ENCODE measurements around the gene PTGFRN. TPM values are rescaled to one million over a fixed set of nuclear protein-coding genes. Genes with fewer than 3 reads are reported as not detected.
A peak's percentile ranks its signal among the peaks of the same experiment; 100 is the strongest.

PTGFRN gene
- total RNA-seq, 2 donors from 2014 or later = 41.6 to 43.2 TPM

- peak; percentile 14 for DNase-seq
- no peaks in the 10 kb centered on the region for H3K27me3 Mint-ChIP-seq (ENCODE audit: insufficient read depth)
- Histone ChIP-seq H3K4me3 (ENCODE audit: low read length) (no peak overlapping the region), H3K9me3 (ENCODE audit: control insufficient read depth, low read length) (no peaks in the 10 kb centered on the region), H3K27me3 (ENCODE audit: control insufficient read depth, insufficient read depth, low read length, poor library complexity, severe bottlenecking) (no peaks in the 10 kb centered on the region), H3K9ac (ENCODE audit: extremely low read depth, low read length, poor library complexity, severe bottlenecking) (no peak overlapping the region), H3K36me3 (ENCODE audit: control insufficient read depth, insufficient read depth, low read length) (no peaks in the 10 kb centered on the region), H3K27ac (ENCODE audit: low read depth, low read length) (no peak overlapping the region), H3K4me1 (ENCODE audit: control insufficient read depth, insufficient read depth, low read length) (no peaks in the 10 kb centered on the region)
- H3K9me3 Mint-ChIP-seq = no peaks in the 10 kb centered on the region
- 88 to 100% methylated on average over 1 to 3 of the region's 3 CpGs for WGBS, 2 experiments (ENCODE audit: insufficient coverage in 1 of 2, insufficient read length in 1 of 2)
- H3K4me3 Mint-ChIP-seq = no peak overlapping the region
- no peaks in the 10 kb centered on the region for H3K36me3 Mint-ChIP-seq (ENCODE audit: low read depth)
- no peak overlapping the region for H3K27ac Mint-ChIP-seq
- H3K4me1 Mint-ChIP-seq = peaks cover 6% of the 10 kb centered on the region
- no peak for TF ChIP-seq CTCF (conservative IDR thresholded peaks at IDR 0.05)
Measured at GRCh38 chr1:116887212-116887611, 22.5 kb upstream of the PTGFRN start.

DNA sequence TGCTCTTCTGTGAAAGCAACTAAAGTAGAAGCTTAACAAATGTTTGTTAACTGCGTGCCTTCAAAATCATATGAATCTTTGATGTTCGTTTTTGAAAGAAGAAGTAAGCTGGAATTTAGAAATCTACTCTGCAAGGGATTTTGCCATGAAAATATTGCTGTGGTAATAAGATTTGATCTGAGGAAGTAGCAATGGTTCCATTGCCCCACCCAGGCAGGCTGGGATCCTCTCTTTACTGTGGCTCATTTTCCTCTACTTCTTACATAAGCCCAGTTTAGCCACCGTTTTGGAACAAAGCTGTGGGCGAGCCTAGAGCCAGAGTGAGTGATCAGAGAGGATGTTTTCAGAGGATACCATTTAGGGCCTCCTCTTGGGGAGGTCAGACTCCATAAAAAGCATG, 20.3 kb upstream of the PTGFRN start:
- H3K27me3 Mint-ChIP-seq (ENCODE audit: insufficient read depth) = no peaks in the 10 kb centered on the region
- H3K4me1 ChIP-seq (ENCODE audit: control insufficient read depth, insufficient read depth, low read length) = no peaks in the 10 kb centered on the region
- no peak overlapping the region for H3K4me3 ChIP-seq (ENCODE audit: low read length)
- H3K9me3 ChIP-seq (ENCODE audit: control insufficient read depth, low read length) = peaks cover 7% of the 10 kb centered on the region
- H3K27me3 ChIP-seq (ENCODE audit: control insufficient read depth, insufficient read depth, low read length, poor library complexity, severe bottlenecking) = no peaks in the 10 kb centered on the region
- no peak overlapping the region for H3K4me3 Mint-ChIP-seq
- H3K27ac ChIP-seq (ENCODE audit: low read depth, low read length) = no peak overlapping the region
- peaks cover 6% of the 10 kb centered on the region for H3K4me1 Mint-ChIP-seq
- no peak for TF ChIP-seq CTCF (conservative IDR thresholded peaks at IDR 0.05)
- no peaks in the 10 kb centered on the region for H3K36me3 Mint-ChIP-seq (ENCODE audit: low read depth)
- H3K36me3 ChIP-seq (ENCODE audit: control insufficient read depth, insufficient read depth, low read length) = no peaks in the 10 kb centered on the region
- H3K27ac Mint-ChIP-seq = no peak overlapping the region
- 91 to 93% methylated on average over 2 to 4 of the region's 4 CpGs for WGBS, 2 experiments (ENCODE audit: insufficient coverage in 1 of 2, insufficient read length in 1 of 2)
- H3K9ac ChIP-seq (ENCODE audit: extremely low read depth, low read length, poor library complexity, severe bottlenecking) = no peak overlapping the region
- peaks cover 7% of the 10 kb centered on the region for H3K9me3 Mint-ChIP-seq
- no peak for DNase-seq

DNA sequence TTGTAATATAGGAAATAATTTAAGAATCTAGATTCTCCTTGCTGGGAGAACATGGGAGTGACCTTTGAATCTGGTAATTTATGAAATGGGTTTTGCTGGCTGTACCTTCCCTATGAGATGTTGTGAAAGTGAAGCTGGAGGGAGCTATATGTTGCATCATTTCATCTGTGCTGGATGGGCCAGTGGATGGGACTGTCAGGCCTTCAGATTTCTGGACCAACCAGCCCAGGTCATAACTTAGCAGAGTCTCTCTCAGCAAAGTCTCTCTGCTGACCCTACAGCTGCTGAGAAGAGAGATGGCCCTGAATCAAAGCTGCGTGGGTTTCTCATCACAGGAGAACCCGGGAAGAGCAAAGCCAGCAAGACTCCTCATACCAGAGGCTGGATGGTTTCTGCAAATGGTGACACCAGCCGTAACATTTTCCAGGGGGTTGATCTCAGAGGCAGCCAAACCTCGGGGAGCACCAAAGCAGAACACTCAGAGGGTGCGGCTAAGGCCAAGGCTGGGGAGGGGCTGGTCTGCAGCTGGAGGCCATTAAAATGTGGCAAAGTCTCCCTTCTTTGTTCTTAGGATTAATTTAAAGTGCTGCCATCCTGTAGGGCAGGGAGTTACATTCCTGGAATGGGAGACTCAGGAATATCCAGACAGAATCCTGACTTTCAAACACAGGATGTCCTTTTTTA, 18.2 kb upstream of the PTGFRN start:
- no peaks in the 10 kb centered on the region for H3K4me1 ChIP-seq (ENCODE audit: control insufficient read depth, insufficient read depth, low read length)
- H3K36me3 ChIP-seq (ENCODE audit: control insufficient read depth, insufficient read depth, low read length) = no peaks in the 10 kb centered on the region
- TF ChIP-seq CTCF (conservative IDR thresholded peaks at IDR 0.05) = no peak
- no peak overlapping the region for H3K27ac ChIP-seq (ENCODE audit: low read depth, low read length)
- no peak overlapping the region for H3K4me3 ChIP-seq (ENCODE audit: low read length)
- Mint-ChIP-seq H3K27me3 (ENCODE audit: insufficient read depth) (no peaks in the 10 kb centered on the region), H3K4me3 (no peak overlapping the region), H3K36me3 (ENCODE audit: low read depth) (no peaks in the 10 kb centered on the region), H3K27ac (no peak overlapping the region), H3K9me3 (peaks cover 22% of the 10 kb centered on the region), H3K4me1 (peaks cover 6% of the 10 kb centered on the region)
- 85 to 96% methylated on average over 4 to 5 of the region's 5 CpGs for WGBS, 2 experiments (ENCODE audit: insufficient coverage in 1 of 2, insufficient read length in 1 of 2)
- H3K9ac ChIP-seq (ENCODE audit: extremely low read depth, low read length, poor library complexity, severe bottlenecking) = no peak overlapping the region
- DNase-seq = peak; percentile 47
- H3K27me3 ChIP-seq (ENCODE audit: control insufficient read depth, insufficient read depth, low read length, poor library complexity, severe bottlenecking) = no peaks in the 10 kb centered on the region
- H3K9me3 ChIP-seq (ENCODE audit: control insufficient read depth, low read length) = peaks cover 23% of the 10 kb centered on the region
